ENCODE measurements around the gene GLMN. TPM values are rescaled to one million over a fixed set of nuclear protein-coding genes. Genes with fewer than 3 reads are reported as not detected.

The GLMN gene
- total and polyA plus RNA-seq, 3 donors from 2014 or later: 9.5 to 14.2 (median 12.8) TPM

- DNase-seq: no peak
- H3K27ac ChIP-seq: no peak overlapping the region
- intact Hi-C loops (cut with DNase I; ENCODE audit: low total_unique reads): no loop called here
- WGBS, 2 donors: 45 to 53% methylated on average over 1 of the region's 1 CpG
- H3K36me3 ChIP-seq (ENCODE audit: low read depth, missing control alignments): no peaks in the 10 kb centered on the region
- no peaks in the 10 kb centered on the region for H3K9me3 ChIP-seq
- TF ChIP-seq POLR2A (IDR thresholded peaks at IDR 0.05): no peak
- no peak for TF ChIP-seq CTCF (IDR thresholded peaks at IDR 0.05)
- H3K4me1 ChIP-seq: no peaks in the 10 kb centered on the region
- no peak overlapping the region for H3K4me3 ChIP-seq
- no peaks in the 10 kb centered on the region for H3K27me3 ChIP-seq
Measured at GRCh38 chr1:92340154-92340553, 41.4 kb upstream of the GLMN start.

- Histone ChIP-seq H3K4me3 (no peak overlapping the region), H3K4me1 (no peaks in the 10 kb centered on the region), H3K27me3 (no peaks in the 10 kb centered on the region), H3K36me3 (ENCODE audit: low read depth, missing control alignments) (no peaks in the 10 kb centered on the region), H3K27ac (no peak overlapping the region), H3K9me3 (no peaks in the 10 kb centered on the region)
- no peak for DNase-seq
- TF ChIP-seq CTCF (IDR thresholded peaks at IDR 0.05): no peak
- TF ChIP-seq POLR2A (IDR thresholded peaks at IDR 0.05): no peak
- intact Hi-C loops (cut with DNase I; ENCODE audit: low total_unique reads): no loop called here
- WGBS, 2 donors: 66 to 73% methylated on average over 3 of the region's 3 CpGs
Measured at GRCh38 chr1:92333668-92334067, 34.9 kb upstream of the GLMN start.

- DNase-seq: no peak
- no peak for TF ChIP-seq CTCF (IDR thresholded peaks at IDR 0.05)
- TF ChIP-seq POLR2A (IDR thresholded peaks at IDR 0.05): no peak
- intact Hi-C loops (cut with DNase I; ENCODE audit: low total_unique reads): no loop called here
- Histone ChIP-seq H3K4me3 (no peak overlapping the region), H3K9me3 (no peaks in the 10 kb centered on the region), H3K27me3 (no peaks in the 10 kb centered on the region), H3K27ac (no peak overlapping the region), H3K36me3 (ENCODE audit: low read depth, missing control alignments) (no peaks in the 10 kb centered on the region), H3K4me1 (no peaks in the 10 kb centered on the region)
- 97 to 98% methylated on average over 6 of the region's 6 CpGs for WGBS, 2 donors
Measured at GRCh38 chr1:92329347-92330129, 30.8 kb upstream of the GLMN start.

DNA sequence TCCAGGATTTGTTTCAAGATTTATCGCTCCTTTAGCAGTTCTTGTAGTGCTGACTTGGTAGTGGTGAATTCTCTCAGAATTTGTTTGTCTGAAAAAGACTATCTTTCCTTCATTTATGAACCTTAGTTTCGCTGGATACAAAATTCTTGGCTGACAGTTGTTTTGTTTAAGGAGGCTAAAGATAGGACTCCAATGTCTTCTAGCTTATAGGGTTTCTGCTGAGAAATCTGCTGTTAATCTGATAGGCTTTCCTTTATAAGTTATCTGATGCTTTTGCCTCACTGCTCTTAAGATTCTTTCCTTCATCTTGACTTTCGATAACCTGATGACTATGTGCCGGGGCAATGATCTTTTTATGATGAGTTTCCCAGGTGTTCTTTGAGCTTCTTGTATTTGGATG is 29.0 kb upstream of the GLMN start:
- TF ChIP-seq CTCF (IDR thresholded peaks at IDR 0.05) (no peak), POLR2A (IDR thresholded peaks at IDR 0.05) (no peak)
- H3K36me3 ChIP-seq (ENCODE audit: low read depth, missing control alignments): no peaks in the 10 kb centered on the region
- intact Hi-C loops (cut with DNase I; ENCODE audit: low total_unique reads): no loop called here
- H3K27ac ChIP-seq: no peak overlapping the region
- H3K4me1 ChIP-seq: no peaks in the 10 kb centered on the region
- no peak for DNase-seq
- no peaks in the 10 kb centered on the region for H3K9me3 ChIP-seq
- 97 to 99% methylated on average over 4 of the region's 4 CpGs for WGBS, 2 donors
- no peaks in the 10 kb centered on the region for H3K27me3 ChIP-seq
- no peak overlapping the region for H3K4me3 ChIP-seq

DNA sequence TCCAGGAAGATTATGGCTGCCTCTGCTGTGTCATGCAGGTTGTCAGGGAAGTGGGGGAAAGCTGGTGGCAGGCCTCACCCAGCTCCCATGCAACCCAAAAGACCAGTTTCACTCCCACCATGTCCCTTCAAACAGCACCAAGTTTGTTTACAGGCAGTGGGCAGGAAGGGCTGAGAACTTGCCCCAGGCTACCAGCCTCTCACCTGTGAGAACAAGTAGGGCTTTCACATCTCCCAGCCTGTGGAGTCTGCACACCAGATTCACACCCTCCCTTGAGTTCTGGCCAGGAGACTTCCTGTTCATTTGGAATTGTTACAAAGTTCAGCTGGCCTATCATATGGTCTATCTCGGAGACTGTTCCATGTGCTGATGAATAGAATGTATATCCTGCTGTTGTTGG is 27.9 kb upstream of the GLMN start:
- Histone ChIP-seq H3K27ac (no peak overlapping the region), H3K4me1 (no peaks in the 10 kb centered on the region), H3K36me3 (ENCODE audit: low read depth, missing control alignments) (no peaks in the 10 kb centered on the region), H3K9me3 (no peaks in the 10 kb centered on the region), H3K27me3 (no peaks in the 10 kb centered on the region), H3K4me3 (no peak overlapping the region)
- 79 to 80% methylated on average over 1 of the region's 1 CpG for WGBS, 2 donors
- no peak for DNase-seq
- intact Hi-C loops (cut with DNase I; ENCODE audit: low total_unique reads): no loop called here
- TF ChIP-seq CTCF (IDR thresholded peaks at IDR 0.05): no peak
- no peak for TF ChIP-seq POLR2A (IDR thresholded peaks at IDR 0.05)

Data from testis (tissue), 3 donors.